Nephron (organoid): Measurements from ENCODE around the gene DPYD.

Experiments used
- H3K27ac Mint-ChIP-seq, 3 experiments: 2 replicates each; pipeline ENCODE4 v1.8.0; 2020; ENCODE audit warnings: mixed read lengths in 3 of 3, mild to moderate bottlenecking in 2 of 3, moderate library complexity in 1 of 3
- H3K27me3 Mint-ChIP-seq: 2 replicates; pipeline ENCODE4 v1.8.0; 2021; ENCODE audit warnings: low read depth, mild to moderate bottlenecking, moderate library complexity, mixed read lengths
- H3K36me3 Mint-ChIP-seq: 2 replicates; pipeline ENCODE4 v1.8.0; 2020; ENCODE audit warnings: low read depth, mixed read lengths
- H3K4me1 Mint-ChIP-seq: 2 replicates; pipeline ENCODE4 v1.8.0; 2020; ENCODE audit warnings: mixed read lengths
- H3K4me3 Mint-ChIP-seq, 3 experiments: 2 replicates each; pipeline ENCODE4 v1.8.0; 2020; ENCODE audit warnings: mild to moderate bottlenecking in 3 of 3, mixed read lengths in 3 of 3, moderate library complexity in 2 of 3
- H3K9me3 Mint-ChIP-seq: 2 replicates; pipeline ENCODE4 v1.8.0; 2020; ENCODE audit warnings: mixed read lengths
- TF ChIP-seq, protein P1 (sequence below), 3 experiments: fragments of 200-600 bp; sonication (generic); IDR thresholded peaks; one replicate each; pipeline ENCODE4 v1.5.0; 2021; ENCODE audit warnings: antibody characterized with exemption in 3 of 3; ENCODE audit not compliant: unreplicated experiment in 3 of 3

The DPYD gene

DNA sequence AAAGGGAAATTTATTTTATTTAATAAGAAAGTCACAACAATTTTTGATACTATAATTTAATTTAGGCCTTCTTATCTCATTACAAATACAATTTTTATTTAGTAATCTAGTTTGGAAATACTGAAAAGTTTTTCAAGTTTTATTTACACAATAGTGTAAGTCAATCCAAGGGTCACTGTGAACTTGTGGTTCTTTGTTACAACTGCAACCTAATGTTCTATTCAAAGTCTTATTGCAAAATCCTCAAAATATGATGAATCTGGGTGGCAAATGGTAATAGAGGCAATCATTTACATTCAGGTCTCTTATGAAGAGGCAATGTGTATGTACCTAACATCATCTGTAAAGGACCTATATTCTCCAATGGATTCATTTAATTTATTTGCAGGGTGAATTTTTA is 421.2 kb downstream of the DPYD start:
- Mint-ChIP-seq H3K4me3 (no peak overlapping the region), H3K36me3 (no peaks in the 10 kb centered on the region), H3K27me3 (no peaks in the 10 kb centered on the region), H3K27ac (no peak overlapping the region), H3K9me3 (no peaks in the 10 kb centered on the region), H3K4me1 (no peaks in the 10 kb centered on the region)
- TF ChIP-seq, protein P1, sequence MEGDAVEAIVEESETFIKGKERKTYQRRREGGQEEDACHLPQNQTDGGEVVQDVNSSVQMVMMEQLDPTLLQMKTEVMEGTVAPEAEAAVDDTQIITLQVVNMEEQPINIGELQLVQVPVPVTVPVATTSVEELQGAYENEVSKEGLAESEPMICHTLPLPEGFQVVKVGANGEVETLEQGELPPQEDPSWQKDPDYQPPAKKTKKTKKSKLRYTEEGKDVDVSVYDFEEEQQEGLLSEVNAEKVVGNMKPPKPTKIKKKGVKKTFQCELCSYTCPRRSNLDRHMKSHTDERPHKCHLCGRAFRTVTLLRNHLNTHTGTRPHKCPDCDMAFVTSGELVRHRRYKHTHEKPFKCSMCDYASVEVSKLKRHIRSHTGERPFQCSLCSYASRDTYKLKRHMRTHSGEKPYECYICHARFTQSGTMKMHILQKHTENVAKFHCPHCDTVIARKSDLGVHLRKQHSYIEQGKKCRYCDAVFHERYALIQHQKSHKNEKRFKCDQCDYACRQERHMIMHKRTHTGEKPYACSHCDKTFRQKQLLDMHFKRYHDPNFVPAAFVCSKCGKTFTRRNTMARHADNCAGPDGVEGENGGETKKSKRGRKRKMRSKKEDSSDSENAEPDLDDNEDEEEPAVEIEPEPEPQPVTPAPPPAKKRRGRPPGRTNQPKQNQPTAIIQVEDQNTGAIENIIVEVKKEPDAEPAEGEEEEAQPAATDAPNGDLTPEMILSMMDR (IDR thresholded peaks at IDR 0.05; ENCODE audit: unreplicated experiment in 3 of 3), result no peak

DNA sequence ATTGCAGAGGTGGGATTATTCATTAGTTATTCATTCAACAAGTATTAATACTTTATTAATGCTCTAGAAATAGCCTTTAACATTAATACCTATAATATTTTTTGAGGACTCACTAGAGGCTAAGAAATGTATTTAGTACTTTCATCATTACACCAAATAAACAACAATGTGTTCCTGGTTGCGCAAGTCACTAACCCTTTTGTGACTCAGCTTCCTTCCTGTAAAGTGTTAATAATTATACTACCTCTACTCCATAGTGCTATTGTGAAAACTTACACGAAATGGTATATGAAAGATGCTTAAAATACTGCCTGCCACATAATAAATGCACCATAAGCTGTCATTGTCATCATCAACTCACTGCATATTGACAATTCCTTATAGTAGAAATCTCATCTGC is 431.0 kb downstream of the DPYD start:
- Mint-ChIP-seq H3K4me1 (no peaks in the 10 kb centered on the region), H3K4me3 (no peak overlapping the region), H3K27me3 (no peaks in the 10 kb centered on the region), H3K9me3 (no peaks in the 10 kb centered on the region), H3K36me3 (no peaks in the 10 kb centered on the region), H3K27ac (no peak overlapping the region)
- TF ChIP-seq, protein P1 (IDR thresholded peaks at IDR 0.05; ENCODE audit: unreplicated experiment in 3 of 3), result no peak

DNA sequence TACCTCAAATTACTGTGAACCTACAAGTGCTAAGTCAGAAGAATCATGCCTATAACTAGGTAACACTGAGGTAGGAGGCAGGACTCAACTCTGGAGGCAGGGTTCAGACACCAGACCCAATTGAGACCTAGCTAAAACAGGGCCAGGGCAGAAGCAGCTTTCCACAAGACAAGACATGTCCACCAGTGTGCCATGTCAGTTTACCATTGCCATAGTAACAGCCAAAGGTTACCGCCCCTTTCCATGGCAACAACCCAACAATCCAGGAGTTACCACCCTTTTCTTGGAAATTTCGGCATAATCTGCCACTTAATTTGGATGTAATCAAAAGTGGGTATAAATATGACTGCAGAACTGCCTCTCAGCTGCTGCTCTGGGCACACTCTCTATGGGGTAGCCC is 432.3 kb downstream of the DPYD start:
- H3K4me1 Mint-ChIP-seq, result no peaks in the 10 kb centered on the region
- no peak overlapping the region for H3K4me3 Mint-ChIP-seq
- H3K27ac Mint-ChIP-seq, result no peak overlapping the region
- H3K27me3 Mint-ChIP-seq, result no peaks in the 10 kb centered on the region
- TF ChIP-seq, protein P1 (IDR thresholded peaks at IDR 0.05; ENCODE audit: unreplicated experiment in 3 of 3), result no peak
- no peaks in the 10 kb centered on the region for H3K9me3 Mint-ChIP-seq
- no peaks in the 10 kb centered on the region for H3K36me3 Mint-ChIP-seq

DNA sequence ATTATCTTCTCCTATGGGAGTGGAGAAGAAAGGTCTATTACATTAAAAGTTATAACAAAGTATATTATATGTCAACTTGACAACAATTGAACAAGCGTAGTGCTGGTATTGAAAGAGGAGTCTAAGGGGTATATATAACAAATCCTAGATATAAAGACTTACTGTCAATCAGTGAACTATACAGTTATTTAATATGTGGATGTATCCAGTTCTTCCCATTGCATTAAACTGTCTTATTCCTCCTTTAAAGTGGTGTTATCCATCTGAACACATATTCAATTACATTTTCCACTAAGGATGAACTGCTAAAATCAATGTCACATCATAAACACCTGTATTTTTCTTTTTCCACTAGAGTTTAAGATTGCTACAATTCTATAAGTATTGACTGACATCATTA is 438.8 kb downstream of the DPYD start:
- no peaks in the 10 kb centered on the region for H3K27me3 Mint-ChIP-seq
- TF ChIP-seq, protein P1 (IDR thresholded peaks at IDR 0.05; ENCODE audit: unreplicated experiment in 3 of 3), result no peak
- no peaks in the 10 kb centered on the region for H3K4me1 Mint-ChIP-seq
- H3K9me3 Mint-ChIP-seq, result peaks cover 11% of the 10 kb centered on the region
- peaks cover 9% of the 10 kb centered on the region for H3K36me3 Mint-ChIP-seq
- no peak overlapping the region for H3K4me3 Mint-ChIP-seq
- H3K27ac Mint-ChIP-seq, result no peak overlapping the region

DNA sequence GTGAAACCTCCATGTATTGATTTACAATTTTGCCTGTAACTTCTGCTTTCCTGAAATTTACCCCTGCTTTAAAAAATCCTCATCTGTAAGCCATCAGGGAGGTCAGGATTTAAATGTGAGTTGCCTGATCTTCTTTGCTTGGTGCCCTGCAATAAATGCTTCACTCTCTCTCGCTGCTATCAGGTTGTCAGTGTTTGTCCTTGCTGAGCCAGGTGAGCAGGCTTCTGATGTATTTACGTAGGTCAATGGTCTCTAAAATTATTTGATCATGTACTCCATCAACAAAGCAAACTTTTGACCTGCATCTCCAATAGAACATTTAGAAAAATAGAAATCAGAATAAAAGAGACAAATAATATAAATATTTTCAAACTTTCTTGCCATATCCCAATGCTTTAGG is 453.4 kb downstream of the DPYD start:
- Mint-ChIP-seq H3K27ac (no peak overlapping the region), H3K27me3 (no peaks in the 10 kb centered on the region), H3K9me3 (peaks cover 13% of the 10 kb centered on the region), H3K36me3 (peaks cover 13% of the 10 kb centered on the region), H3K4me1 (no peaks in the 10 kb centered on the region), H3K4me3 (no peak overlapping the region)
- TF ChIP-seq, protein P1 (IDR thresholded peaks at IDR 0.05; ENCODE audit: unreplicated experiment in 3 of 3), result no peak

DNA sequence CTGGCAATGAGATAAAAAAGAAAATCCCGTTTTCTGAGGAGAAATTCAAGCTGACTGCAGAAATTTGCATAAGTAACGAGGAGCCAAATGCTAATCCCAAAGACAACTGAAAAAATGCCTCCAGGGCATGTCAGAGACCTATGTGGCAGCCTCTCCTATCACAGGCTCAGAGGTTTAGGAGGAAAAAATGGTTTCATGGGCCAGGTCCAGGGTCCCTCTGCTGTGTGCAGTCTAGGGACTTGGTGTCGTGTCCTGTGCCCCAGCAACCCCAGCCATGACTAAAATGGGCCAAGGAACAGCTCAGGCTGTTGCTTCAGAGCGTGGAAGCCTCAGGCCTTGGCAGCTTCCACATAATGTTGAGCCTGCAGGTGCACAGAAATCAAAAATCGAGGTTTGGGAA is 456.5 kb downstream of the DPYD start:
- H3K9me3 Mint-ChIP-seq, result peaks cover 13% of the 10 kb centered on the region
- H3K4me1 Mint-ChIP-seq, result no peaks in the 10 kb centered on the region
- no peak overlapping the region for H3K4me3 Mint-ChIP-seq
- H3K27ac Mint-ChIP-seq, result no peak overlapping the region
- TF ChIP-seq, protein P1 (IDR thresholded peaks at IDR 0.05; ENCODE audit: unreplicated experiment in 3 of 3), result no peak
- H3K36me3 Mint-ChIP-seq, result peaks cover 13% of the 10 kb centered on the region
- H3K27me3 Mint-ChIP-seq, result no peaks in the 10 kb centered on the region
